HCT116 (cell line): ENCODE measurements around the gene COL5A1. TPM values are rescaled to one million over a fixed set of nuclear protein-coding genes. Genes with fewer than 3 reads are reported as not detected.

Experiments used
- ATAC-seq: fragments of 200-7000 bp; cut with Tn5 transposase; 2 replicates; pipeline ENCODE4 v1.9.1; 2020; ENCODE audit warnings: mild to moderate bottlenecking, moderate library complexity
- BruUV-seq: library from RNA; stranded (reverse); fragments of 400-500 nt; replicated peaks from 2 replicates; lab custom pipeline; 2021; lab: Mats Ljungman, UMichigan
- CTCF ChIA-PET: fragments of 300-600 bp; sonication (Branson Sonifier 250); formaldehyde crosslinking; loops from one replicate; lab custom pipeline; 2021; ENCODE audit warnings: antibody characterized with exemption; lab: Charles Lee
- POLR2A ChIA-PET: fragments of 300-600, 350-600 bp; sonication (Branson Sonifier 250); formaldehyde crosslinking; loops from one replicate; lab custom pipeline; 2021; ENCODE audit warnings: antibody characterized with exemption; lab: Charles Lee
- RAD21 ChIA-PET, 2 experiments: fragments of 300-600 bp; sonication (Branson Sonifier 250); formaldehyde crosslinking; loops; one replicate each; lab custom pipeline; 2023; ENCODE audit warnings: low total read pairs in 2 of 2; ENCODE audit not compliant: uncharacterized antibody in 2 of 2, unreplicated experiment in 2 of 2, low non-redundant PET in 1 of 2; lab: Charles Lee
- DNase-seq: peaks from one replicate; pipeline ENCODE4 v3.0.0-alpha.2; 2010; ENCODE audit warnings: low read depth, low spot score
- H2AFZ ChIP-seq: fragments of 200-600 bp; shearing (Covaris generic), sonication (generic); 2 replicates; pipeline ENCODE4 v1.6.1; 2017; ENCODE audit warnings: low read depth, mixed run types, mixed read lengths, antibody characterized with exemption, low read length; ENCODE audit not compliant: poor library complexity, severe bottlenecking
- H3K27ac ChIP-seq: 2 replicates; pipeline ENCODE4 v1.5.1; 2012; ENCODE audit warnings: low read depth, low read length
- H3K27me3 ChIP-seq: fragments of 200-600 bp; sonication (generic); 2 replicates; pipeline ENCODE4 v1.6.1; 2016; ENCODE audit warnings: mixed run types, low read length, mixed read lengths; ENCODE audit not compliant: insufficient read depth
- H3K36me3 ChIP-seq, 2 experiments: fragments of 200-500 bp in 1 of 2; fragments of 200-600 bp in 1 of 2; sonication (Bioruptor generic) in 1 of 2; sonication (generic) in 1 of 2; 2 replicates each; pipeline versions ENCODE4 v1.5.1 to v1.6.1; 2014 to 2016; ENCODE audit warnings: low read length in 2 of 2, inconsistent platforms in 1 of 2, mixed read lengths in 1 of 2, mixed run types in 1 of 2; ENCODE audit not compliant: insufficient read depth in 2 of 2, control insufficient read depth in 1 of 2
- H3K4me1 ChIP-seq, 2 experiments: fragments of 200-600 bp in 1 of 2; sonication (generic) in 1 of 2; 2 replicates each; pipeline versions ENCODE4 v1.5.1 to v1.6.1; 2012 to 2017; ENCODE audit warnings: low read length in 2 of 2, inconsistent platforms in 1 of 2, mild to moderate bottlenecking in 1 of 2, mixed read lengths in 1 of 2, mixed run types in 1 of 2, moderate library complexity in 1 of 2; ENCODE audit not compliant: insufficient read depth in 2 of 2, control insufficient read depth in 1 of 2
- H3K4me2 ChIP-seq: fragments of 200-600 bp; sonication (generic); 2 replicates; pipeline ENCODE4 v1.6.1; 2017; ENCODE audit warnings: mixed run types, low read length, mixed read lengths
- H3K4me3 ChIP-seq, 2 experiments: fragments of 200-600 bp in 1 of 2; sonication (generic) in 1 of 2; replicated peaks in 1 of 2; 2 replicates each; pipeline ENCODE4 v1.5.1; 2011 to 2016; ENCODE audit warnings: low read length in 2 of 2, control low read depth in 1 of 2, low read depth in 1 of 2, mild to moderate bottlenecking in 1 of 2, mixed read lengths in 1 of 2, mixed run types in 1 of 2
- H3K79me2 ChIP-seq: fragments of 200-600 bp; sonication (generic); 2 replicates; pipeline ENCODE4 v1.6.1; 2017; ENCODE audit warnings: mild to moderate bottlenecking, mixed run types, low read length, moderate library complexity, mixed read lengths; ENCODE audit not compliant: insufficient read depth
- H3K9ac ChIP-seq: fragments of 200-600 bp; sonication (generic); 2 replicates; pipeline ENCODE4 v1.6.1; 2016; ENCODE audit warnings: low read length, mixed read lengths
- H3K9me2 ChIP-seq: fragments of 200-600 bp; sonication (generic), shearing (Covaris generic); 2 replicates; pipeline ENCODE4 v1.6.1; 2017; ENCODE audit warnings: mixed run types, mild to moderate bottlenecking, moderate library complexity; ENCODE audit not compliant: insufficient read depth
- H3K9me3 ChIP-seq, 2 experiments: fragments of 200-500 bp in 1 of 2; fragments of 200-600 bp in 1 of 2; sonication (Bioruptor generic) in 1 of 2; sonication (generic) in 1 of 2; 2 replicates each; pipeline ENCODE4 v1.6.1; 2014 to 2017; ENCODE audit warnings: low read length in 2 of 2, mixed read lengths in 2 of 2, inconsistent platforms in 1 of 2, low read depth in 1 of 2, mild to moderate bottlenecking in 1 of 2, mixed run types in 1 of 2, moderate library complexity in 1 of 2; ENCODE audit not compliant: control insufficient read depth in 1 of 2, insufficient read depth in 1 of 2
- H4K20me1 ChIP-seq: fragments of 200-600 bp; sonication (generic), shearing (Covaris generic); 2 replicates; pipeline ENCODE4 v1.6.1; 2017; ENCODE audit warnings: mixed run types, mild to moderate bottlenecking, moderate library complexity; ENCODE audit not compliant: insufficient read depth
- ELF1 ChIP-seq: IDR thresholded peaks from 2 replicates; pipeline ENCODE4 v1.6.1; 2012; ENCODE audit warnings: low read depth, borderline replicate concordance
- EZH2 ChIP-seq: fragments of 200-600 bp; sonication (generic); IDR thresholded peaks from 2 replicates; pipeline ENCODE4 v1.6.1; 2017; ENCODE audit warnings: antibody characterized with exemption, mixed run types
- RAD21 ChIP-seq: IDR thresholded peaks from 2 replicates; pipeline ENCODE4 v1.6.1; 2012; ENCODE audit warnings: low read depth, mild to moderate bottlenecking
- SIN3A ChIP-seq: IDR thresholded peaks from 2 replicates; pipeline ENCODE4 v1.6.1; 2012; ENCODE audit warnings: low read depth
- intact Hi-C: fragments of 100-400 bp; cut with micrococcal nuclease; formaldehyde crosslinking; loops from 2 replicates; pipeline ENCODE4 v1.10.0; 2022
- total RNA-seq: library from RNA; stranded (reverse); gene quantifications from one replicate; pipeline ENCODE4 v1.2.1, GENCODE V29; 2021; ENCODE audit not compliant: unreplicated experiment

The COL5A1 gene
- total RNA-seq, 1 experiment from 2014 or later, result 0.30 TPM

DNA sequence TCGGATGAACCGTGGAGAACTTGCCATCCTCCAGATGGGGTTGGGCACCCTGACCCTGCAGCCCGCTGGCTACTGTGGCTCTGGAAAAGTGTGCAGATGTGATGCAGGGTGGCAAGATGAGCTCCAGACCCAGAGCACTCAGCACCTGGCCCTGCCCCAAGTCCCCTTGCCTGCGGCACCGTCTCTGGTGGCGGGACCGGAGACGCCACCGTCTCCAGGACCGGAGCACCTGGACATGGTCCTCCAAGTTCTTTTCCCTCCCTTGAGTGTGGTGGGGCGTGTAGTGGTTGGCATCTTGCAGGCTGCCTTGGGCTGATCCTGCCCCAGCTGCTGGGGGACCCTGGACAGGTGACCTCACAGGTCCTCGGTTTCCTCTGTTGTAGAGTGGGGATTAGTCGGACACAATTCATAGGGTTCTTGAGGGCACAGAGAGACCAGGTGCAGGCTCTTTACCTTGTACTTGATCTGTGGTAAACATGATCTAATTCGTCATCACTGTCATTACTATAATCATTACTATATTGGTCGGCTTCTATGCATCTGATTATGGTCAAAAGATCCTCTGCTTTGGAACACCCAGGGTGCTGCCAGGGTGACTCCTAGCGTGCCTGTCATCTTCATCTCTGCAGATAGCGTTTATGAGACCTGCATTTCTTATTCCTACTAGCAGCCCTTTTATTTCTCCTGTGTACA lies 83.5 kb downstream of the COL5A1 start:
- Histone ChIP-seq H3K9me2 (no peaks in the 10 kb centered on the region), H3K9ac (no peak overlapping the region), H3K4me1 (no peaks in the 10 kb centered on the region), H3K4me3 (no peak overlapping the region), H3K27me3 (peaks cover 43% of the 10 kb centered on the region), H4K20me1 (no peaks in the 10 kb centered on the region), H3K79me2 (no peaks in the 10 kb centered on the region), H3K4me2 (no peak overlapping the region), H3K36me3 (no peaks in the 10 kb centered on the region), H3K27ac (no peak overlapping the region), H3K9me3 (no peaks in the 10 kb centered on the region), H2AFZ (no peak overlapping the region)
- CTCF ChIA-PET, result no interaction called here
- no peak for TF ChIP-seq EZH2
- TF ChIP-seq RAD21, result no peak
- no peak for TF ChIP-seq SIN3A
- RAD21 ChIA-PET, result no interaction called here
- DNase-seq, result no peak
- intact Hi-C loops, result no loop called here
- no peak for ATAC-seq
- BruUV-seq, result no TSS peak
- POLR2A ChIA-PET, result no interaction called here

DNA sequence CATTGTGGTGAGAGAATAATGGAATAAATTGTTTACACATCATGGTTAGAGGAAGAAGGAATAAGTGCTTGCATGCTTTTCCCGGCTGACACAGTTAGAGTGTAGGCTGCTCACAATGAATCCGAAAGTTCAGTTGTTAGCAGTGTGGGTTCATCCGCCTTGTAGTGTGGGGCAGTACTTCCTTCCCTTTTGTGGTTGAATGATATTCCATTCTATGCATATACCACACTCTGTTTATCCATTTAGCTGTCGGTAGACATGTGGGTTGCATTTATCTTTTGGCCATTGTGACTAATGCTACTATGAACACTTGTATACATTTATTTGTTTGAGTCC lies 84.0 kb downstream of the COL5A1 start:
- Histone ChIP-seq H3K9me2 (no peaks in the 10 kb centered on the region), H4K20me1 (no peaks in the 10 kb centered on the region), H3K27me3 (peaks cover 43% of the 10 kb centered on the region), H3K27ac (no peak overlapping the region), H3K9ac (no peak overlapping the region), H3K9me3 (no peaks in the 10 kb centered on the region), H3K4me3 (no peak overlapping the region), H3K4me2 (no peak overlapping the region)
- ChIA-PET POLR2A (no interaction called here), CTCF (no interaction called here)
- no peak for ATAC-seq
- intact Hi-C loops, result no loop called here
- no TSS peak for BruUV-seq
- TF ChIP-seq ELF1, result no peak
- TF ChIP-seq, all 23 proteins: peak for 0
- RAD21 ChIA-PET, result no interaction called here
- Histone ChIP-seq H3K4me1 (no peaks in the 10 kb centered on the region), H2AFZ (no peak overlapping the region), H3K36me3 (no peaks in the 10 kb centered on the region), H3K79me2 (no peaks in the 10 kb centered on the region)
- DNase-seq, result no peak
